Osteocyte (in vitro differentiated cells): Measurements from ENCODE around the gene CFAP97D1. TPM values are rescaled to one million over a fixed set of nuclear protein-coding genes. Genes with fewer than 3 reads are reported as not detected.

Experiments used
- DNase-seq: peaks from one replicate; pipeline ENCODE4 v3.0.0; 2021; ENCODE audit warnings: mixed read lengths; ENCODE audit not compliant: unreplicated experiment; ENCODE audit errors: extremely low spot score
- H3K27ac Mint-ChIP-seq: one replicate; pipeline ENCODE4 v1.8.0; 2021; ENCODE audit warnings: mild to moderate bottlenecking, mixed read lengths; ENCODE audit not compliant: unreplicated experiment
- H3K27me3 Mint-ChIP-seq: one replicate; pipeline ENCODE4 v1.8.0; 2021; ENCODE audit warnings: mixed read lengths; ENCODE audit not compliant: unreplicated experiment
- H3K36me3 Mint-ChIP-seq: one replicate; pipeline ENCODE4 v1.8.0; 2021; ENCODE audit warnings: mixed read lengths; ENCODE audit not compliant: unreplicated experiment
- H3K4me1 Mint-ChIP-seq: one replicate; pipeline ENCODE4 v1.8.0; 2021; ENCODE audit warnings: mixed read lengths; ENCODE audit not compliant: unreplicated experiment
- H3K4me3 Mint-ChIP-seq: one replicate; pipeline ENCODE4 v1.8.0; 2021; ENCODE audit warnings: mild to moderate bottlenecking, moderate library complexity, mixed read lengths; ENCODE audit not compliant: unreplicated experiment
- H3K9me3 Mint-ChIP-seq: one replicate; pipeline ENCODE4 v1.8.0; 2021; ENCODE audit warnings: mixed read lengths; ENCODE audit not compliant: unreplicated experiment
- CTCF ChIP-seq: fragments of 200-600 bp; sonication (generic); IDR thresholded peaks from 2 replicates; pipeline ENCODE4 v1.5.0; 2021; ENCODE audit warnings: antibody characterized with exemption, mild to moderate bottlenecking, moderate library complexity
- long read RNA-seq: library from polyadenylated mRNA; unstranded; transcript quantifications from one replicate; pipeline ENCODE4 v2.0.0, GENCODE V29; 2021
- total RNA-seq: library from RNA; stranded (reverse); gene quantifications from 2 replicates; pipeline ENCODE4 v1.2.1, GENCODE V29; 2021

The CFAP97D1 gene
- not detected in 2 replicates for total RNA-seq
- long read RNA-seq: 0 reads

GRCh38 chr17:43780135-43780534, at the start of gene CFAP97D1:
TSS of gene CFAP97D1 (plus strand) at chr17:43780435. CDS start at chr17:43780463, 28 bp downstream.
- Mint-ChIP-seq H3K36me3 (no peaks in the 10 kb centered on the region), H3K4me1 (peaks cover 17% of the 10 kb centered on the region), H3K27me3 (peaks cover 2% of the 10 kb centered on the region), H3K9me3 (no peaks in the 10 kb centered on the region), H3K4me3 (peak within 1 kb of the TSS; percentile 70), H3K27ac (peak within 1 kb of the TSS; percentile 47)
- TF ChIP-seq CTCF: no peak
- no peak for DNase-seq

- H3K9me3 Mint-ChIP-seq: no peaks in the 10 kb centered on the region
- H3K36me3 Mint-ChIP-seq: no peaks in the 10 kb centered on the region
- H3K4me3 Mint-ChIP-seq: no peak overlapping the region
- H3K27ac Mint-ChIP-seq: no peak overlapping the region
- no peak for TF ChIP-seq CTCF
- H3K27me3 Mint-ChIP-seq: no peaks in the 10 kb centered on the region
- peaks cover 7% of the 10 kb centered on the region for H3K4me1 Mint-ChIP-seq
- no peak for DNase-seq
Observed at GRCh38 chr17:43732958-43733357, 47.3 kb upstream of the CFAP97D1 start.

GRCh38 chr17:43733956-43734355, 46.3 kb upstream of the CFAP97D1 start:
- Mint-ChIP-seq H3K36me3 (no peaks in the 10 kb centered on the region), H3K9me3 (no peaks in the 10 kb centered on the region), H3K4me3 (no peak overlapping the region), H3K4me1 (peaks cover 7% of the 10 kb centered on the region), H3K27ac (no peak overlapping the region), H3K27me3 (no peaks in the 10 kb centered on the region)
- no peak for TF ChIP-seq CTCF
- no peak for DNase-seq

GRCh38 chr17:43734376-43734775, 45.9 kb upstream of the CFAP97D1 start:
- H3K9me3 Mint-ChIP-seq: no peaks in the 10 kb centered on the region
- no peaks in the 10 kb centered on the region for H3K27me3 Mint-ChIP-seq
- no peaks in the 10 kb centered on the region for H3K36me3 Mint-ChIP-seq
- no peak overlapping the region for H3K27ac Mint-ChIP-seq
- H3K4me3 Mint-ChIP-seq: no peak overlapping the region
- DNase-seq: no peak
- peaks cover 7% of the 10 kb centered on the region for H3K4me1 Mint-ChIP-seq
- TF ChIP-seq CTCF: no peak

GRCh38 chr17:43736389-43736788, 43.8 kb upstream of the CFAP97D1 start:
- Mint-ChIP-seq H3K4me3 (no peak overlapping the region), H3K4me1 (peaks cover 17% of the 10 kb centered on the region), H3K36me3 (no peaks in the 10 kb centered on the region), H3K27ac (no peak overlapping the region), H3K27me3 (no peaks in the 10 kb centered on the region), H3K9me3 (no peaks in the 10 kb centered on the region)
- DNase-seq: no peak
- no peak for TF ChIP-seq CTCF
